Activated naive CD4-positive, alpha-beta T cell treated with Interleukin-2 at 50 U/mL for 16 hours (primary cell): ENCODE measurements around the gene SYS1.

ENCODE experiments used
- DNase-seq: peaks from one replicate; pipeline ENCODE4 v3.0.0-alpha.2; 2020

The SYS1 gene

DNA sequence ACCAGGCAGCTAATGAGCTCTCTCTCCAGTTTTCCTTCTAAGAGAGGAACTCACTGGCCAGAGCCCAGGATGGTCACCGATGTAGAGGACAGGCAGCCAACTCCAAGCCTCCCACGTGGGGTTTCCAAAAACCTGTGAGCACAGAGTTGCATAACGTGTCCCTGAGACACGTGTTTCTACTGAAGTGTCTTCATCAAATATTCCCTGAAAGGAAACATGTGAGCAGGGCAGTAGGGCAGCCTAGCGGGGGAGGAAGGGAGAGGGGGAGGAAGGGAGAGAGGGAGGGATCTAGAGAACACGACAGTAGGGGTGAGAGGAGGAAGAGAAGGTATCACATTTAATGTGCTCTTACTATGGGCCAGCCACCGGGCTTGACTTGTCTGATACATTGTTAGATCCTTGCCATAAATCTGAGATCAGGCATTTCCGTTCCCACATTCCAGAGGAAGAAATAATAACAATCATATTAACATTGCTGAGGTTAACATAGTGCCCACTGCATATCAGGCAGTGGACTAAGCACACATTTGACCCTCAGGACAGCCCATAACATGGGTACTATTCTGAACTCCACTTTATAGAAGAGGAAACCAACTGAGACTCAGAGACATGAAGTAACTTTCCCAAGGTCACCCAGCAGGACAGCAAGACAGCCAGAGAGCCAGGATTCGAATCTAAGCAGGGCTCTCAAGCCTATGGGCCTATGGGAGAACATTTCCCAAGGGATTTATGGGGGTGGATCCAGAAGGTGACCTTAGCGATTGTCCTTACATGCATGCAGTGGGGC, 4.5 kb upstream of the SYS1 start:
- DNase-seq: no peak

DNA sequence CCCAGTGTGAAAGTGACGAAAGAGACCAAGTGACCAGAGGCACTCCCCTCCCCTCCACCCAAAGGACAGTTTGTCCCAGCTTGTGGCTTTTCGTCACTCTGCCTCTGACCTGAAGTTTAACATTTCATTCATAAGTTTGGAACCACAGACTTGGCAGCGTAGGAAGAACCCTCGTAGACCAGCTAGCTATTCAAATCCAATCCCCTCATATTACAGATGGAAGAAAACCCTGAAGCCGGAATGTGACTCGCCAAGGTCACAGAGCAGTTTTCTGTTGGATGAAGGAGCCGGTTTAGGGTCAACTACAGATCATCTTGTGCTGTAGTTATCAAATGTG, 3.9 kb upstream of the SYS1 start:
- DNase-seq: no peak

DNA sequence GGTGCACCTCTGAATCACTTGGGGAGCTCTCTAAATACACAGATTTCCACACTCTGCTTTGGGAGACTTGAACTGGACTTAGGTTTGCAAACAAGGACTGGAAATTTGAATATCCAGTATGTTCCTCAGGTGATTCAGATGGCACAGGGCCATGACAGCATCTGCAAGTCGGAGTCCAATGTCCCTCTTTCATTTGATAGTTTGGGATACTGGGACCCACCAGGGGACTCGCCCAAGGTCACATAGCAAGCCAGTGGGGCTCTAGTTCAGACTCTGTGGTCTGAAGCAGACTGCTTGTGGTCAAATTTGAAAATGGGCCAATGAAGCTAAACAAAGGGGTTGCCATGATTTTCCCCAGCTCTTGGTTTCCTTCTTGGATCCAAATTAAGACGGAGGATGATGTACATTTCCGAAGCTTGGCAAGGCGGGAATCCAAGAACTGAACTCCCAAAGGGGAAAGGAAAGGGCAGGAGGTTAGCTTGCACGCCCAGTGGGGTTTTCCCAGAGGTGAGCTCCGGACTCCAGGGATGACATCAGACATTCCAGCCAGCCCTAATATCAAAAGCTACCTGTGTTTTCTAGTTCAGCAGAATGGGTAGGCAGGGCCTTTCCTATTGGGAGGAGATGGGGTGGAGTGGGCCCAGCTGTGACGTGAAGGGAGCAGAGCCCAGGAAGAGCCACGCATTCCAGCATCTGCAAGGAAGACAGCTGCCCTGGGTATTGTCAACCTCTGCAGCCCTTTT, 3.4 kb upstream of the SYS1 start:
- no peak for DNase-seq

DNA sequence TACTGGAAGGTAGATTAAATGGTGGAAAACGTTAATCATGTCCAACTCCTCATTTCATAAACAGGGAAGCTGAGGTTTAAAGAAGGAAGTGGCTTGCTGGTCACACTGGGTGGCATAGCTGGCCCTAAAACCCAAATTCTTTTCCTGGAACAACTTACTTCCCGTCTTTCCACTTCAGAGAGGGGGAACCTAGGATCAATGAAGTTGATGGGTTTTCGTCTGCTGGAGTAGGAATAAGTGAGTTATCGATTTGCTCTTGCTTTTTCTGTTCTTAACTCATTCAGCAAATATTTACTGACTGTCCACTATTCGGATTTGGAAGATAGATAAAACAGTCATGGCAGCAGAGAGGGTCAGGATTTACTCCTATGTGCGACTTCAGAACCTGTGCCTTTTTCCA, 1.2 kb upstream of the SYS1 start:
- no peak for DNase-seq

DNA sequence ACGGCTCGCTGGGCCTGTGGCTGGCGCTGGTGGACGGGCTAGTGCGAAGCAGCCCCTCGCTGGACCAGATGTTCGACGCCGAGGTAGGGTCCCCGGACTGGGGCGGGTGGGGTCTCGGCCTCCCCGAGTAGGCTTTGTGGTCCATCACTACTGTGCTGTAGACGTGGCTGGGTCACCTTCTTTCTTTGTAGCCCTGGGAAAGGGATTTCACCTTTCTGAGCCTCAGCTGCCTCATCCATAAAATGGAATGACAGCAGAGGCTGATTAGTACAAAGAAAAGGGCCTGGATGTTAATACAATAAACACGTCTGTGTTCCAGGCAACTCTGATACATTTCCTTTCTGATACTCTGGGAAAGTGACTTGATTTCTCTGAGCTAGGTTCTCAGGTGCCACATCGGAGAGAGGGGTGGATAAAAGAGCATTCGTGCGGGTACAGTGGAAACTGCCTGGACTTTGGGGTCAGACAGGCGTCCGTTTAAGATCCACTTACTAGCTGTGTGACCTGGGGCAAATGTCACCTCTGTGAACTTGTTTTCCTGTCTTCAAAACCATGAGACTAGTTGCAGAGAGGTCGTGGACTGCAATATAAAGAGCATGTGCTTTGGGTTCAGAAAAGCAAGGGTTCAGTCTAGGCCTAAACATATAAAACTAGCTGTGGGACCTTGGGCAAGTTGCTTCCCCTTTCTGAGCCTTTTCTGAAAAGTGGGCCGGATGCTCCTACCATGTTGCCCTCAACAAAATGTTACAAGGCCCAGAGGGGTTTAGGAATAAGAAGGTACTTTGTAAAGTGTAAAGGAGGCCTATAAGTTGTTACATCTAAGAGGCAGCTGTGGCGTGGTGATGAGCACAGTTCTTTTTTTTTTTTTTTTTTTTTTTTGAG, 896 bp downstream of the SYS1 start:
- no peak for DNase-seq

DNA sequence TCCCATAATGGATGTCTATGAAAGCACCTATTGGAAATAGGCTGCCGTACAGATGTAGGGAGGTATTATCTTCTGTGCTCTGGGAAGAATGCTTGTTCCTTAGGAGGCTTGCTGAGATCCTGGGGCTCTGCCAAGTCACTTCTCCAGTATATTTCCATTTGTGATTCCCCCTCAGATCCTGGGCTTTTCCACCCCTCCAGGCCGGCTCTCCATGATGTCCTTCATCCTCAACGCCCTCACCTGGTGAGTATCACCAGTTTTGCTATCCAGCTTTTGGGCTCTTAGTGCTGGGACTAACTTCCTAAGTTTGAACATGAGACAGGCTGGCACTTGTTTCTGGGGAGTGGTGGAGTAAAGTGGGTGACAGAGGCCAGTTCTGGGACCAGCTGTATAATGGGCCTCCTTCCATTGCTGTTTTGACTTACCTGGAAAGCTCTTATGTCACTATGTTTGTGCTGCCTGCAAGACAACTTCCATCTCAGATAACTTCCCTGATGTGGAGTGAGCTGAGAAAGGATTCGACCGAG, 2.6 kb downstream of the SYS1 start:
- no peak for DNase-seq

DNA sequence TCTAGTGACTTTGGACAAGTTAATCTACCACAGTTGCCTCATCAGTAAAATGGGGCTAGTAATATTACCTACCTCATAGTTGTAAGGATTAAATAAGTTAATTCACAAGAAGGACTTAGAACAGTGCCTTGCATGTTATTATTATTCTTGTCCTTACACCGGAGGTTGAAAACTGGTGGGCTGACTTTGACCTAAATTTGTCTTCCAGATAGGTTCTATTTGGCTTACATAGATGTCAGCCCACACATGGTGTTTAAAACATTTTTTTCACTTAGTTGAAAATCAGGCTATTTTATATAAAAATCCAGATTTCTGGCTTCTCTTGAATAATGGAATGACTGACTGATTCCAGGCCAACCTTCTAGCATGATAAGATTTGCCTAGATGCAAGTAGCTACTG, 3.2 kb downstream of the SYS1 start:
- DNase-seq: no peak

DNA sequence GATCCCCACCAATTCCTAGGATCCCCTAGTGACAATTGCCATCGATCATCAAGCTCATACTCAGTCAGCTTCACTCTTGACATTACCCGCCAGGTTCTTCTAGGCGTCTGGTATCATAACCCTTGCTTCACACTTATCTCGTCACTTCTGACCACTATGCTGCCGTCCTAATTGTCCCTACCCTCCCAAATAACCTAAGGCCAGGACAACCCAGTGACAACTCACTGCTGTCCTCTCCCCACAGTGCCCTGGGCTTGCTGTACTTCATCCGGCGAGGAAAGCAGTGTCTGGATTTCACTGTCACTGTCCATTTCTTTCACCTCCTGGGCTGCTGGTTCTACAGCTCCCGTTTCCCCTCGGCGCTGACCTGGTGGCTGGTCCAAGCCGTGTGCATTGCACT, 3.7 kb downstream of the SYS1 start:
- no peak for DNase-seq

DNA sequence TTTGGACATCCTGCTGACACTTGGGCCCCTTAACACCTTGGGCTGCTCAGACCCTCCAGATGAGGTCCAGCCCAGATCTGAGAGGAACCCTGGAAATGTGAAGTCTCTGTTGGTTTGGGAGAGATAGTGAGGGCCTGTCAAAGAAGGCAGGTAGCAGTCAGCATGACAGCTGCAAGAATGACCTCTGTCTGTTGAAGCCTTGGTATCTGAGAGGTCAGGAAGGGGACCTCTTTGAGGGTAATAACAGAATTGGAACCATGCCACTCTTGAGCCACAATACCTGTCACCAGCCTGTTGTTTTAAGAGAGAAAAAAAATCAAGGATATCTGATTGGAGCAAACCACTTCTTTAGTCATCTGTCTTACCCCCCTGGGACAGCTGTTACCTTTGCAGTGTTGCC, 4.2 kb downstream of the SYS1 start:
- DNase-seq: no peak

DNA sequence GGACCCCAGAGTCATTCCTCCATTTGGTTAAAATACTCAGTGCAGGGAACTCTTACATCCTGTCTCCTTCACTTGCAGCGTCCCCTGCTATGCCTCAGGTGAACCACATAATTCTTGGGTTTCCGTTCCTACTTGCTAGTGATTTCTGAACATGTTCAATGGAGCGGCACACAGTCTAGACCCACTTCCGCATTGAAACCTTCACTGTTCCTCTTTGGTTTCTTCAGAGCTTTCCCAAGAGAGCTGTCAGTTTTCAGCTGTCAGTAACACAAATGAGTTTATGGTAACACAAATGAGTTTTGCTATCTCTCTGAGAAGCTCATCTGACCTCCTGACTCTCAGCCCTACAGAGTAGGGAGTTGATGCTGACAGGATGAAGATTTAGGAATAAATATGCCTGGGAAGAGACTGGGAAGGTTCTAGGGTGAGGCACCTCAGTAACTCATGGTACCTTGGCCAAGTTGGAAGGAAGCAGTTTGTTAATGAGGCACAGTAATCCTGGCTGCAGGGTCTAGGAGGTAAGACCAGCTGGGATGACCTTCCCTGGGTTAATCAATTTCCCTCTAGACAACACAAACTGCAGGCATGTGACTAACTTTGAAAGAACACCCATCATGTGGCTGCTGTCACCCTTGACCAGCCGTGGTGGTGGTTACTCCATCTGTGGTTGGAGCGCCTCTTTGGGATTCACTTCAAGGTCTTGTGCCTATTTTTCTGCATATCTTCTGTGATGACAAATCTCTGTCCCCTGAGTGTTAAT, 5.4 kb downstream of the SYS1 start:
- peak; percentile 31 for DNase-seq

DNA sequence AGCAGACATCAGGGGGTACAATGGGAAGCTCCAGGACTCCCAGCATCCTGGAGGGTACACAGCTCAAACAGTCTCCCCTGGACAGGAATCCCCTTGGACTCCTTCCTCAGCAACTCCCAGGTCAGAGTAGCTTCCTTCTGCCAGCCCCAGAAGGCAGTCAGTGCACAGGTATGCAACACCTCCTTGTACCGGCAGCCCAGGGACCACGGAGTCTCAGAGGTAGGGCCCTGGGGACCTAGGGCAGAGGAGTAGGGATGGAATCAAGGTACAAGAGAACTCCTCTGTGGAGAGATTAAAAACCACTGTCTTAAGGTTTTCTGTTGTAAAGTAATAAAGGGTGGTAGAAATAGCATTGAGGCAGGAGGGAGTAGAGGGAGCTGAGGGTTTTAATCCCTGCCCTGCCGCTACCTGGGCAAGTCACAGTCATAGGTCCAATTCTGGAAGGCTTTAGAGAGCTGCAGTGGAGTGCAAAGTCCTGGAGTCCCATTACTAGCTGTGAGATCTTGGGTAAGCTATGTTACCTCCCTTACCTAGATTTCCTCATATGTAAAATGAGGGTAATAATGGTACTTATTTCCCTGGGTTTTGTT, 7.7 kb downstream of the SYS1 start:
- no peak for DNase-seq

DNA sequence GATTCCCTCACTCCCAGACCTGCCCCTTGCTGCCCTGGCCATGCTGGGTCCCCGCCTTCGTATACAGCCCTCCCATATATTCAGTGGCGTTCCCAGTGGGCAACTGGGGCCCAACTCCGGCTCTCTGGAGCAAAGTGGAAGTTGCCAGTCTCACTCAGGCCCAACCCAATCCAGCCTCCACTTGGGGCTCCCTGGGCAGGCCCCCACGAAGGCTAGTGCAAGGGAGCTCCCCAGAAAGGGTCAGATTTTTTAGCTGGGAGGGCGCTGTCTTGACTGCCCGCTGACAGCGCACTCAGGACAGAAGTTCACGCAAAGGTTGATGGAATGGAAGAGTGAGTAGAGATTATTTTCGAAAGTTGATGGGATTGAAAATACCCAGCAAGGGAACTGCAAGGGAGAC, 9.3 kb downstream of the SYS1 start:
- DNase-seq: no peak

DNA sequence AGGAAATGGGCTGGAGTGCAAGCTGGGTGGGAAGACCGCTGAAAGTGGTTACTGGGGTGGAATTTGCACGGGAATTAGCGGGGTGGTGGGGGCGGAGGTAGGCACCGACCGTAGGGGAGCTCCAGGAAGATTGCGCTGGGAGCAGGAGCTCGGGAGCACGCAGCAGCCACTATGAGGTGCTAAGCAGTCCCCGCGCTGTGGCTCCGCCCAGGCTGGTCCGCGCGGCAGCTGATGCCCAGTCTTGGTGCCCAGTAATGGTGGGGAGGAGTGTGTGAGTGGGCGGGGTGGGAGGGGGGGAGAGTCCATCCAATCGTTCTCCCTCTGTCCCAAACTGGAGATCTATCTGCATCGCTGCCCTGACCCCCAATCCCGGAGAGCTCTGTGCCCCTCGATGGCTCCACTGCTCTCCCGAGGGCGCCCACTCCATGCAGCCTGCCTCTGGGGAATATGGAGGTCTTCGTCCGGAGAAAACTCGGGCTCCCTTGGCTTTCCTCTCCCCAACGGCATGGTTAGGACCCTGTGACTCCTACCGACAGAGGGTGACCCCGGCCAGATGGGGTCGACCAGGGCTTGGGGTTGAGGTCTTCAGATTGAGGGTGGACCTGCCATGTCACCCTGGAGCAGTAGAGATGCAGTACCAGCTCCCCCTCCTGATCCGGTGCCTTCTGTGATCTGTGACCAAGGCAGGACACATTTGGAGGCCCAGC, 9.8 kb downstream of the SYS1 start:
- no peak for DNase-seq

DNA sequence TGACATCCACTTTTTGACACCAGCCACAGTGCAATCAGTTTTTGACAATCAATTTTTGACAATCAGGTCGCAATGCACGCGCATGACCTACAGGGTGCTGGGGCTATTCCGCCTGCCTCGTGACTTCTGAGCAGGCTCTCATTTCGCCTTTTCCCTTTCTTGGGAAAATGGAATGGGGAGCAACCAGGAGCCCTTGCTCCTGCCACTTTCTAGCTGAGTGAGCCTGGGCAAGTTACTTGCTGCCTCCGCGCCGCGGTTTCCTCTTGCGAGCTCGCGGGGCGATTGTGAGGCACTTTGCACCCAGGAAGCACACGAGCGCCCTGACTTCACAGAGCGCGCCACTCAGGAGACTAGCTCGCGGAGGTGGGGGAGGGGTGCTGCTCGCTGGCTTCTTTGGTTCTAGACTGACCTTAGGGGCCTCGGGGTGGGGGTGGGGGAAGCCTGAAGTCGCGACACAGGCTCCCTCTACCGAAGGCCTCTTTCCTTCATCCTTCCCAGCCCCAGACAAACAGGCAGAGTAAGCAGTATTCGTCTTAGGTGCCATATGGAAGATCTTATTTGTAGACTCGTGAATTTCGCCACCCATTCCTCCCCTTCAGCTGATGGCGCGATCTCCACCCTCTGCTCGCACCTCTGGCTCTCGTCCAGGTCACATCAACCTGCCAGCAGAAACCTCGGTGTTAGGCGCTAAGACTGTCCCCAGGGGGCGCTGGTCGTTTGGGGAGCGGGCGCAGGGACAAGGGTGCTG, 10.6 kb downstream of the SYS1 start:
- DNase-seq: peak; percentile 89

DNA sequence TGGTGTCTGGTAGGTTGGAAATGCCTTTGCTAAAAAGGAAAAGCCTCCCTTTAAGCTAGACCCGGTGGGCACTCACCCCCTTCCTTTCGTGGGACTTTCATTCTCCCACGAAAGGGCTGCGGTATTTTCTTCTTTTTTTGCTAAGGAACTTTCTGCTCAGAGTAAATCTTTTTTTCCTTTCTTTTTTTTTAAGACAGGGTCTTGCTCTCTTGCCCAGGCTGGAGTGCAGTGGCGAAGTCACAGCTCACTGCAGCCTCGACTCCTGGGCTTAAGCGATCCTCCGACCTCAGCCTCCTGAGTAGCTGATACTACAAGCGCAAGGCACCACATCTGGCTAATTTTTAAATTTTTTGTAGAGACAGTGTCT, 11.1 kb downstream of the SYS1 start:
- DNase-seq: no peak

DNA sequence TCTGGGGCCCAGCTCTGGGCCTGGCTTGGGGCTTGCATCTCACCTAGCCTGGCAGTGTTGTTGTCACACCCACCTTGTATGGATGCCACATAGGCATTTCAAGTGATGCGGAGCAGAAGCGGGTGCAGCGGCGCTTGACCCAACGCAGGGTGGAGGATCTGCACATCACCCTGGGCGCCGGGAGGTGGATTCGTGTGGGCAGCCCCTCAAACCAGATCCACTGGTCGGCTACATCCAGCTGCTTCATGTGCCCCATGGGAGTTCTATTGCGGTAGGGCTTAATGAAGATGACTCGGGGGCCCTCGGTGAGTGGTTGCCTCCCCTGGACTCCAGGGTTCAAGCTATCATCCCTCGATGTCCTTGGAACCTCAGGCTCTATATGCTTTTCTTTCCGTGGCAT, 12.0 kb downstream of the SYS1 start:
- DNase-seq: no peak

DNA sequence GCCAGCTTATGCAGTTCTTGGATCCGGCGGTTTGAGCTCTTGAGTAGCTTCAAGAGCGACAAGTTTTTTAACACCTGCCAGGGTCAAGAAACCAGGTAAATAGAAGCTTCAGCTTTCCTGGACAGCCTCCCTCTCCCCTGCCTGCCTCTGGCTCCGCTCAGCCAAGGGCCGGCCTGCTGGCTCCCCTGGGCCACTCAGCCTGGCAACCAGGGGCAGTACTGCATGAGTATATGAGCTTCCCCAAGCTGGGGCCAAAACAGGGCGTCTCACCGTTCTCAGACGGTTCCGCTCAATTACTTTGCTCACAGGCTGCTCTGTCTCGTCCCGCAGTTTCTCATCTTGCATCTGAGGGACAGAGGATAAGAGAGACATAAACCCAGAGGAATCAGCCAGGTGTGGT, 14.3 kb downstream of the SYS1 start:
- DNase-seq: no peak

DNA sequence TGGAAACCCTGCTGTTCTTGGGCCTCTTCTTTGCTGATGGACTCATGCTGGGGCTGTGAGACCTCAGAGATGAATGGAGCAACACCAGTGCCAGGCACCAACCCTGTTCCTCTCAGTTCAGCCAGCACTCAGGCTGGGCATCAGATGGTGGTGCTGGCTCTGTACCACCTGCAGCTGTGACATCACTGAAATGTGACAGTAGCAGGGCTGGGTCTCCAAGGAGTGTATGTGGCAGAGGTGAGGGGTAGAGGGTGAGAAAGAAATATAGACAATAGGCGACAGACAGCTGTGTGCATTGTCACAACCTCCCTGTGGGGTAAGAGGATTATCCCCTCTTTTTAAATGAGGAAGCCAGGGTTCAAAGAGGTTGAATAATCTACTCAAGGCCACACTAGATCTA, 15.2 kb downstream of the SYS1 start, which contains the start of gene TP53TG5:
TSS of gene TP53TG5 (minus strand) at position 135 of the 400 bp plus-strand sequence. CDS start at position 46, 89 bp downstream.
- DNase-seq: no peak

DNA sequence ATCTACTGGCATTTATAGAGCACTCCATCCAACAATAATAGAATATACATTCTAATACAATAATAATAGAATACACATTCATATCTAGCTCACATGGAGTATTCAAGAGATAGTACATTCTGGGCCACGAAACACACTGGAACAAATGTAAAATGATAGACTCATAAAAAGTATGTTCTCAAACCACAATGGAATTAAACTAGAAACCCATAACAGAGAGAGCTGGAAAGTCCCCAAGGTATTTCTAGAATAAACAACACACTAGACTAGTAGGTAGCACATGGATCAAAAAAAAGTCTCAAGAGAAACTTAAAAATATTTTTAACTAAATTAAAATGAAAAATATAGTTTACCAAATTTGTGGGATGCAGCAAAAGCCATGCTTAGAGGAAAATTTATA, 24.3 kb downstream of the SYS1 start:
- DNase-seq: no peak

DNA sequence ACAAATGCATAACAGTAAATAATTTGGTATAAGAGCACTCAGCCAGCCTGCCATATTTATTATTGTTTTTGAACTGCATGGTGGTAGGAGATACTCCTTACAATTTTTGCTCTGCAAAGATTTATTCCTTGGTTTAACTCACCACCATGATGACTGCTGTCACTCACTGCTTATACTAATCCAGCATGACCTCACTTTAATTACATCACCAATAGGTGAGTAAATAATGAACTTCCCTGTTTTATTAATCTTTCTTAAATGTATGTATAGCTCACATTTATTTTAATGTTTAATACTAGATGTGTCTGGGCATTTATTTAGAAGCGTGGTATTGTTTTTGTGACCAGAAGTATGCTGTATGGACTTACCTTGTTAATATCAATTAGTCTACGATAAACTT, 28.0 kb downstream of the SYS1 start:
- no peak for DNase-seq

DNA sequence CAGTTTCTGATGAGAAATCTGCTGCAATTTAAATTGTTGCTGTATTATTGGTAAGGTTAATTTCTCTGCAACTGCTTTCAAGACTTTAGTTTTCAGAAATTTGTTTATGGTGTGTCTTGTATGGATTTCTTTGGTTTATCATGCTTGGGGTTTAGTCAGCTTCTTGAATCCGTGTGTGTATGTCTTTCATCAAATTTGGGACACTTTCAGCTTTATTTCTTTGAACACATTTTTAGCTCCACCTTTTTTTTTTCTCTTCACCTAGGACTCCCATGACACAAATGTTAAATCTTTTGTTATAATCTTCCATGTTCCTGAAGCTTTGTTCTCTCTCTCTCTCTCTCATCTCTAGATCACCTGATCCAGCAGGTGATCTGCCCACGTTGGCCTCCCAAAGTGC, 28.6 kb downstream of the SYS1 start:
- no peak for DNase-seq
